Heart left ventricle (tissue), 16 donors: ENCODE measurements around the gene BBS4. TPM values are rescaled to one million over a fixed set of nuclear protein-coding genes. Genes with fewer than 3 reads are reported as not detected.
A peak's percentile ranks its signal among the peaks of the same experiment; 100 is the strongest.
"Not testable (repeated sequence)": the region's sequence is repeated elsewhere in the genome, so short reads cannot be mapped to it uniquely, and the experiment has no call there.

Experiments
- ATAC-seq, 4 donors: fragments of 200-7000 bp; cut with Tn5 transposase; one replicate each; pipeline ENCODE4 v1.9.1; 2020 to 2022; ENCODE audit warnings: moderate library complexity in 4 of 4, mild to moderate bottlenecking in 3 of 4, moderate number of reproducible peaks in 1 of 4
- DNase-seq, 5 donors: peaks; one replicate each; pipeline ENCODE4 v3.0.0-alpha.2; 2020
- H3K27ac ChIP-seq, 12 donors: fragments of 200-600 bp; sonication (generic) in 4 of 12; one replicate each; pipeline versions ENCODE4 v1.5.0 to v1.8.0; 2016 to 2022; ENCODE audit warnings: mild to moderate bottlenecking in 2 of 12
- H3K27me3 ChIP-seq, 9 donors: fragments of 200-600 bp; sonication (generic) in 2 of 9; one replicate each; pipeline versions ENCODE4 v1.5.1 to v1.8.0; 2016 to 2022; ENCODE audit warnings: mild to moderate bottlenecking in 3 of 9
- H3K36me3 ChIP-seq, 9 donors: fragments of 200-600 bp; sonication (generic) in 2 of 9; one replicate each; pipeline versions ENCODE4 v1.5.0 to v1.8.0; 2018 to 2022; ENCODE audit warnings: mild to moderate bottlenecking in 2 of 9
- H3K4me1 ChIP-seq, 12 donors: fragments of 200-600 bp; sonication (generic) in 4 of 12; one replicate each; pipeline versions ENCODE4 v1.5.0 to v1.8.0; 2016 to 2022; ENCODE audit warnings: mild to moderate bottlenecking in 3 of 12
- H3K4me3 ChIP-seq, 12 donors: fragments of 200-600 bp; sonication (generic) in 4 of 12; one replicate each; pipeline versions ENCODE4 v1.5.0 to v1.8.0; 2017 to 2022; ENCODE audit warnings: mild to moderate bottlenecking in 9 of 12, moderate library complexity in 4 of 12
- H3K9me3 ChIP-seq, 12 donors: fragments of 200-600 bp; sonication (generic) in 4 of 12; one replicate each; pipeline versions ENCODE4 v1.5.0 to v1.8.0; 2016 to 2022; ENCODE audit warnings: mild to moderate bottlenecking in 1 of 12
- POLR2A ChIP-seq, 2 donors: fragments of 450-650 bp; IDR thresholded peaks; one replicate each; pipeline ENCODE4 v1.6.1; 2017; ENCODE audit warnings: antibody characterized with exemption in 2 of 2, mild to moderate bottlenecking in 2 of 2, moderate library complexity in 2 of 2
- WGBS, 4 donors: extraction: QIAGEN DNeasy Blood & Tissue Kit in 2 of 4; methylation state at CpG; one replicate each; pipeline versions ENCODE4 v1.1.5 to v1.1.7; 2013 to 2018; 5-methylcytosine and 5-hydroxymethylcytosine counted together
- intact Hi-C, 10 donors: fragments of 100-400 bp; cut with DNase I; formaldehyde crosslinking; loops; one replicate each; pipeline versions ENCODE4 v1.11.1 to v1.14.2; 2022
- polyA plus RNA-seq, 2 donors: library from polyadenylated mRNA; stranded (reverse); fragments of 200-250 nt; gene quantifications; one replicate each; pipeline ENCODE4 v1.2.3, GENCODE V29; 2013
- total RNA-seq, 9 donors: library from RNA; depleted of rRNA in 2 of 9; stranded (reverse); fragments of >200 nt in 2 of 9; fragmentation: NEBNext Ultra II Directional in 3 of 9; extraction: Animal tissue kit (Norgen Biotek cat#: 25700) in 3 of 9; gene quantifications; one replicate each; pipeline versions ENCODE4 v1.1.0 to v1.2.4, GENCODE V29; 2016 to 2023
- TF ChIP-seq, protein P1 (sequence below), 12 donors: fragments of 200-600 bp; sonication (generic) in 4 of 12; IDR thresholded peaks; one replicate each; pipeline versions ENCODE4 v1.5.0 to v1.8.0; 2018 to 2022; ENCODE audit warnings: antibody characterized with exemption in 12 of 12, mild to moderate bottlenecking in 5 of 12
- donor health status: ischemic (EF 13 %, LVEDD 7.1; RV severe dilation, severe dysfunction).
- donor health status: healthy with polysubstance abuse.
- donor health status: DM: no; HTN: yes; CAD: no.
- donor health status: DM: no; HTN: no; CAD: no.
- donor health status: ischemic (EF 25% LVEDD 6.9; RV normal size, moderate dysfunction).
- donor health status: ischemic (EF 25% LVEDD 5.7; RV mildly dilated, moderate dysfunction).
- donor health status: healthy.
- donor health status: DM: yes; HTN: yes; CAD: no.
- donor health status: ischemic (EF 35%, LVEDD 5.7; RV mildly dilated, moderate dysfunction).
- donor health status: nonischemic (EF 11% LVEDD 7.7; RV severe dilation, severe dysfunction).
- donor health status: DM: yes; HTN: yes; CAD: no.
- donor health status: PGD.
- donor health status: ischemic (EF 29% LVEDD 5.4; RV normal size, mild dysfunction).
- donor health status: nonischemic (EF 23%, LVEDD 6.1; RV moderate dilation, normal function).

BBS4 gene
- total and polyA plus RNA-seq, 11 donors, result 5.5 to 19.4 (median 12.7) TPM

DNA sequence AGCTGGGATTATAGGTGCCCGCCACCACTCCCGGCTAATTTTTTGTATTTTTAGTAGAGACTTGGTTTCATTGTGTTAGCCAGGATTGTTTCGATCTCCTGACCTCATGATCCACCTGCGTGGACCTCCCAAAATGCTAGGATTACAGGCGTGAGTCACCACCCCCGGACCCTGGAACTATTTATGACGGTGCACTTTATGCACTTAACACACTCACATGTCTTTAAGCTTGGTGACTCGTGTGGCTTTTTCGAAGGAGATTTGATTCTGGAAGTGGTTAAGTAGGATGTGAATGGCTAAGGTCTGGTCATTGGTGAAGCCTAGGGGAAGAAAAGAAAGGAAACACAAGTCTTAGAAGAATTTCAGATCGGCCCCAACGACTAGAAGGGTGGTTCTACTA, 20.3 kb downstream of the BBS4 start:
- Histone ChIP-seq H3K36me3 (peaks cover 0 to 14% (median under 1%) of the 10 kb centered on the region in 9 donors), H3K27ac (no peak overlapping the region), H3K9me3 (no peaks in the 10 kb centered on the region), H3K27me3 (no peaks in the 10 kb centered on the region), H3K4me1 (peaks cover 0 to 4% (median 0%) of the 10 kb centered on the region in 12 donors), H3K4me3 (no peak overlapping the region)
- intact Hi-C loops, result no loop called here
- WGBS, 4 donors, result 94 to 95% (median 94%) methylated on average over 11 of the region's 11 CpGs
- TF ChIP-seq POLR2A (IDR thresholded peaks at IDR 0.05), result no peak
- TF ChIP-seq, protein P1, sequence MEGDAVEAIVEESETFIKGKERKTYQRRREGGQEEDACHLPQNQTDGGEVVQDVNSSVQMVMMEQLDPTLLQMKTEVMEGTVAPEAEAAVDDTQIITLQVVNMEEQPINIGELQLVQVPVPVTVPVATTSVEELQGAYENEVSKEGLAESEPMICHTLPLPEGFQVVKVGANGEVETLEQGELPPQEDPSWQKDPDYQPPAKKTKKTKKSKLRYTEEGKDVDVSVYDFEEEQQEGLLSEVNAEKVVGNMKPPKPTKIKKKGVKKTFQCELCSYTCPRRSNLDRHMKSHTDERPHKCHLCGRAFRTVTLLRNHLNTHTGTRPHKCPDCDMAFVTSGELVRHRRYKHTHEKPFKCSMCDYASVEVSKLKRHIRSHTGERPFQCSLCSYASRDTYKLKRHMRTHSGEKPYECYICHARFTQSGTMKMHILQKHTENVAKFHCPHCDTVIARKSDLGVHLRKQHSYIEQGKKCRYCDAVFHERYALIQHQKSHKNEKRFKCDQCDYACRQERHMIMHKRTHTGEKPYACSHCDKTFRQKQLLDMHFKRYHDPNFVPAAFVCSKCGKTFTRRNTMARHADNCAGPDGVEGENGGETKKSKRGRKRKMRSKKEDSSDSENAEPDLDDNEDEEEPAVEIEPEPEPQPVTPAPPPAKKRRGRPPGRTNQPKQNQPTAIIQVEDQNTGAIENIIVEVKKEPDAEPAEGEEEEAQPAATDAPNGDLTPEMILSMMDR (IDR thresholded peaks at IDR 0.05), result no peak
- no peak for DNase-seq
- ATAC-seq, result no peak

DNA sequence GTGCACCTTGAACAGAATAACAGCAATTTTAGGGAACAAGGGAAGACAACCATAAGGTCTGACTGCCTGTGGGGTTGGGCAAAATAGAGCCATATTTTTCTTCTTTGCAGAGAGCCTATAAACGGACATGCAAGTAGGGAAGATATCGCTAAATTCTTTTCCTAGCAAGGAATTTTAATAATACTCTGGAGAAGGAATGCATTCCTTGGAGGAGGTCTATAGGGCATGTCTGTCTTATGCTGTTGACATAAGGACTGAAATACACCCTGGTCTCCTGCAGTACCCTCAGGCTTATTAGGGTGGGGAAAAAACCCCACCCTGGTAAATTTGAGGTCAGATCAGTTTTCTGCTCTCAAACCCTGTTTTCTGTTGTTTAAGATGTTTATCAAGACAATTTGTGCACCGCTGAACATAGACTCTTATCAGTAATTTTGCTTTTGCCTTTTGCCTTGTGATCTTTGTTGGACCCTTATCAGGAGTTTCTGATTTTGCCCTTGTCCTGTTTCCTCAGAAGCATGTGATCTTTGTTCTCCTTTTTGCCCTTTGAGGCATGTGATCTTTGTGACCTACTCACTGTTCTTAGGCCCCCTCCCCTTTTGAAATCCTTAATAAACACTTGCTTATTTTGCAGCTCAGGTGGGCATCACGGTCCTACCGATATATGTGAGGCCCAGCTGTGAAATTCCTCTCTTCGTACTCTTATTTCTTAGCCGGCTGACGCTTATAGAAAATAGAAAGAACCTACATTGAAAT, 22.7 kb downstream of the BBS4 start:
- H3K27ac ChIP-seq, ATAC-seq, intact Hi-C loops, H3K4me3 ChIP-seq, H3K9me3 ChIP-seq, DNase-seq, H3K27me3 ChIP-seq, H3K4me1 ChIP-seq: not testable (repeated sequence)
- WGBS, 4 donors, result 84 to 91% (median 87%) methylated on average over 8 of the region's 8 CpGs
- peaks cover 0 to 37% (median 24%) of the 10 kb centered on the region in 9 donors for H3K36me3 ChIP-seq

DNA sequence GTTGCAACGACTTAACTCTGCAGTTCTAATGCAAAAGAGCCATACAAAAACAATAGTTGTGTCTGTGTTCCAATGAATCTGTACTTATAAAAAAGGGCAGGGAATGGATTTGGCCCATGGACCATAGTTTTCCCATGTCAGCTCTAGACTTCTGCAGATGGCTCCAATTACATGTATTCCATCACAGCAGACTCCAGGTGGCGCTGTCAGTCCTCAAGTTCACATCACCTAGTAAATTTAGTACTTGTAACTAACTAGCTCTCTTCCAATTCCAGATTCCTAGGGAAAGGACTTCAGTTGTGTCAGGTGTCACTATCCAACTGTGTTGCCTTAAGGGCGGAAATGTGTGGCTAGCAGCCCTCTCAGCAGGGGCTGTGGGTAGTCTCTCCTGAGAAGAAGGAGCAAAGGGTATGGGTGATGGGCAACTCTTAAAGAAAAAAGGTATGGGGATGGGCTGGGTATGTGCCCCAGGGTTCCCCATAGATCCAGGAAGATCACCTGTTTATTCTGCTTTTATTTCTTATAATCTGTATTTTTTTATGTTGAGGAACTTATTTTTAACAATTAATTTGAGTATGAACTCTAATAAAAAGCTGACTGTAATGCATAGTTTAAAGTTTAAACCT, 36.2 kb downstream of the BBS4 start:
- Histone ChIP-seq H3K27ac (no peak overlapping the region), H3K4me3 (no peak overlapping the region), H3K4me1 (no peaks in the 10 kb centered on the region), H3K36me3 (peaks cover 0 to 50% (median 18%) of the 10 kb centered on the region in 9 donors), H3K27me3 (no peaks in the 10 kb centered on the region), H3K9me3 (no peaks in the 10 kb centered on the region)
- ATAC-seq, result peak in 1 of 4 donors; percentile 39
- no peak for TF ChIP-seq POLR2A (IDR thresholded peaks at IDR 0.05)
- TF ChIP-seq, protein P1 (IDR thresholded peaks at IDR 0.05), result peak; percentile 29 to 77 (median 66)
- 38 to 46% (median 42%) methylated on average over 3 of the region's 3 CpGs for WGBS, 4 donors
- intact Hi-C loops, result loop anchor here in 5 of 10 donors (5.0 to 10.0 kb wide), 4 partner anchors 360 to 553 kb away; no protein-coding TSS in a partner anchor
- peak; percentile 40 to 61 (median 48) for DNase-seq

DNA sequence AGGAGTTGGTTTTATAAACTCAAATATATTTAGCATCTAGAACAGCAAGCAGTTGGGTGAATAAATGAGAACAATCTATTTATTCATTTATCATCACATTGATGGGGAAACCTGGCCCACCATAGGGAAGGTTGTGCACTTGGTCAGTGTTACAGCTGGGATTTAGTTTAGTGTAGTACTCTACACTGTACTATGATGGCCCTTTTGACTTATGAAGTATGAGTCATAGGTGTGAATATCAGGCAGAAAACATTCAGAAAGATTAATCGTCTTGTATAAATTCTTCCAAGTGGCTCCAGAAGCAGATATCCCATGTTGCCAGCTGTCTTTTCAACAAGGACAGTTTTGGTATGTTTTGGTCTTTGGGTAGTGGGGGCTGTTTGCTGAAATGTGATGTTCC, 38.0 kb downstream of the BBS4 start:
- WGBS, 4 donors, result 88 to 100% (median 93%) methylated on average over 1 of the region's 1 CpG
- H3K27me3 ChIP-seq, result no peaks in the 10 kb centered on the region
- H3K36me3 ChIP-seq, result peaks cover 0 to 45% (median 15%) of the 10 kb centered on the region in 9 donors
- TF ChIP-seq, protein P1 (IDR thresholded peaks at IDR 0.05), result no peak
- H3K9me3 ChIP-seq, result no peaks in the 10 kb centered on the region
- ATAC-seq (no peak), DNase-seq (no peak)
- H3K4me1 ChIP-seq, result no peaks in the 10 kb centered on the region
- no peak overlapping the region for H3K27ac ChIP-seq
- H3K4me3 ChIP-seq, result no peak overlapping the region
- intact Hi-C loops, result loop anchor here in 5 of 10 donors (5.0 to 10.0 kb wide), 4 partner anchors 358 to 551 kb away; no protein-coding TSS in a partner anchor
